Mesothelial cell of epicardium (in vitro differentiated cells): ENCODE data around the gene RXRA. TPM values are rescaled to one million over a fixed set of nuclear protein-coding genes. Genes with fewer than 3 reads are reported as not detected.
A peak's percentile ranks its signal among the peaks of the same experiment; 100 is the strongest.

Source experiments
- DNase-seq, 2 experiments: peaks; one replicate each; pipeline ENCODE4 v3.0.0; 2021; ENCODE audit warnings: low spot score in 2 of 2; ENCODE audit not compliant: unreplicated experiment in 2 of 2
- H3K27ac Mint-ChIP-seq: 2 replicates; pipeline ENCODE4 v1.8.0; 2021; ENCODE audit warnings: mixed read lengths
- H3K27me3 Mint-ChIP-seq: 2 replicates; pipeline ENCODE4 v1.8.0; 2021; ENCODE audit warnings: low read depth, mixed read lengths
- H3K36me3 Mint-ChIP-seq: 2 replicates; pipeline ENCODE4 v1.8.0; 2021; ENCODE audit warnings: mixed read lengths
- H3K4me1 Mint-ChIP-seq: 2 replicates; pipeline ENCODE4 v1.8.0; 2021; ENCODE audit warnings: mixed read lengths
- H3K4me3 Mint-ChIP-seq: 2 replicates; pipeline ENCODE4 v1.8.0; 2021; ENCODE audit warnings: mild to moderate bottlenecking, moderate library complexity, mixed read lengths
- H3K9me3 Mint-ChIP-seq: 2 replicates; pipeline ENCODE4 v1.8.0; 2021; ENCODE audit warnings: mixed read lengths
- CTCF ChIP-seq: fragments of 200-600 bp; sonication (generic); IDR thresholded peaks from one replicate; pipeline ENCODE4 v1.5.0; 2021; ENCODE audit warnings: antibody characterized with exemption; ENCODE audit not compliant: unreplicated experiment
- total RNA-seq: library from RNA; stranded (reverse); gene quantifications from 3 replicates; pipeline ENCODE4 v1.2.1, GENCODE V29; 2021

RXRA gene
- total RNA-seq, 1 donor from 2014 or later = 45.0 TPM

GRCh38 chr9:134355561-134356279 lies 29.5 kb downstream of the RXRA start:
- no peaks in the 10 kb centered on the region for H3K9me3 Mint-ChIP-seq
- peak overlapping the region; percentile 39 for H3K27ac Mint-ChIP-seq
- no peaks in the 10 kb centered on the region for H3K36me3 Mint-ChIP-seq
- H3K27me3 Mint-ChIP-seq = no peaks in the 10 kb centered on the region
- peaks cover 53% of the 10 kb centered on the region for H3K4me1 Mint-ChIP-seq
- H3K4me3 Mint-ChIP-seq = no peak overlapping the region
- TF ChIP-seq CTCF = no peak
- DNase-seq = no peak

- peak in 1 of 2 experiments; percentile 67 for DNase-seq
- Mint-ChIP-seq H3K27me3 (no peaks in the 10 kb centered on the region), H3K4me3 (no peak overlapping the region), H3K27ac (peak overlapping the region; percentile 83), H3K4me1 (peaks cover 43% of the 10 kb centered on the region), H3K36me3 (no peaks in the 10 kb centered on the region), H3K9me3 (no peaks in the 10 kb centered on the region)
- TF ChIP-seq CTCF = no peak
These were observed 30.5 kb downstream of the RXRA start for GRCh38 chr9:134356496-134357470.

- no peaks in the 10 kb centered on the region for H3K36me3 Mint-ChIP-seq
- H3K27ac Mint-ChIP-seq = peak overlapping the region; percentile 83
- H3K4me3 Mint-ChIP-seq = no peak overlapping the region
- H3K4me1 Mint-ChIP-seq = peaks cover 41% of the 10 kb centered on the region
- H3K9me3 Mint-ChIP-seq = no peaks in the 10 kb centered on the region
- no peaks in the 10 kb centered on the region for H3K27me3 Mint-ChIP-seq
- DNase-seq = no peak
- no peak for TF ChIP-seq CTCF
These were observed 31.4 kb downstream of the RXRA start for GRCh38 chr9:134357631-134358025.

- no peak for DNase-seq
- Mint-ChIP-seq H3K36me3 (no peaks in the 10 kb centered on the region), H3K9me3 (no peaks in the 10 kb centered on the region), H3K27me3 (no peaks in the 10 kb centered on the region), H3K27ac (no peak overlapping the region), H3K4me1 (peaks cover 39% of the 10 kb centered on the region), H3K4me3 (no peak overlapping the region)
- TF ChIP-seq CTCF = no peak
These were observed 31.9 kb downstream of the RXRA start for GRCh38 chr9:134358026-134358661.

- DNase-seq = no peak
- Mint-ChIP-seq H3K9me3 (no peaks in the 10 kb centered on the region), H3K4me3 (no peak overlapping the region), H3K4me1 (peaks cover 36% of the 10 kb centered on the region), H3K27ac (peak overlapping the region; percentile 30), H3K36me3 (no peaks in the 10 kb centered on the region), H3K27me3 (no peaks in the 10 kb centered on the region)
- no peak for TF ChIP-seq CTCF
These were observed 32.5 kb downstream of the RXRA start for GRCh38 chr9:134358662-134359319.
